Measurements from ENCODE around the gene INMT.

INMT gene

DNA sequence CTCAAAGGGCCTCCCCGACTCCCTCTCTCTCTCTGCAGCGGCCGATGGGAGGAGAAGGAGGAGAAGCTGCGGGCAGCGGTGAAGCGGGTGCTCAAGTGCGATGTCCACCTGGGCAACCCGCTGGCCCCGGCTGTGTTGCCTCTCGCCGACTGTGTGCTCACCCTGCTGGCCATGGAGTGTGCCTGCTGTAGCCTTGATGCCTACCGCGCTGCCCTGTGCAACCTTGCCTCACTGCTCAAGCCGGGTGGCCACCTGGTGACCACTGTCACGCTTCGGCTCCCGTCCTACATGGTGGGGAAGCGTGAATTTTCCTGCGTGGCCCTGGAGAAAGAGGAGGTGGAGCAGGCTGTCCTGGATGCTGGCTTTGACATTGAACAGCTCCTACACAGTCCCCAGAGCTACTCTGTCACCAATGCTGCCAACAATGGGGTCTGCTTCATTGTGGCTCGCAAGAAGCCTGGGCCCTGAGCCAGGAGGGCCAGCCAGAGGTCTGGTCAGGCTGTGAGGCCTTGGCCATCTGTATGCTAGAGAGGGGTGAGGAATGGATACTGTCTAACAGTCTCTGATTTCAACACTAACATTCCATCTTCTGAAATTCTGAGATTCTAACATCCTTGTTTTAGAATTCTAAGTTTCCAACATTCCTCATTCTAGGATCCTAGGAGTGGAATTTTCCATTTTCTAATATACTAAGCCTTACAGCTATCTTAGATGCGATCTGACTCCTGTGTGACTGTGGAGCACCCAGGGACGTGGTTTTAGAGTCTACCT lies 3.6 kb downstream of the INMT start:
- no peak for TF ChIP-seq CTCF (conservative IDR thresholded peaks at IDR 0.05; ENCODE audit: control insufficient read depth, insufficient read depth, low read depth, low read length)
- H3K4me3 ChIP-seq (ENCODE audit: control insufficient read depth, low read depth, low read length): no peak overlapping the region
- no peak for DNase-seq (ENCODE audit: low read depth)

GRCh38 chr7:30757342-30757692 lies 5.4 kb downstream of the INMT start:
- TF ChIP-seq CTCF (conservative IDR thresholded peaks at IDR 0.05; ENCODE audit: control insufficient read depth, insufficient read depth, low read depth, low read length): no peak
- no peak for DNase-seq (ENCODE audit: low read depth)

GRCh38 chr7:30760514-30761213 lies 8.7 kb downstream of the INMT start:
- no peak for TF ChIP-seq CTCF (conservative IDR thresholded peaks at IDR 0.05; ENCODE audit: control insufficient read depth, insufficient read depth, low read depth, low read length)
- DNase-seq (ENCODE audit: low read depth): no peak
- H3K4me3 ChIP-seq (ENCODE audit: control insufficient read depth, low read depth, low read length): no peak overlapping the region

More at GRCh38 chr7:30757342-30757692, 5.4 kb downstream of the INMT start:
- no peak overlapping the region for H3K4me3 ChIP-seq (ENCODE audit: control insufficient read depth, low read depth, low read length)

DNA sequence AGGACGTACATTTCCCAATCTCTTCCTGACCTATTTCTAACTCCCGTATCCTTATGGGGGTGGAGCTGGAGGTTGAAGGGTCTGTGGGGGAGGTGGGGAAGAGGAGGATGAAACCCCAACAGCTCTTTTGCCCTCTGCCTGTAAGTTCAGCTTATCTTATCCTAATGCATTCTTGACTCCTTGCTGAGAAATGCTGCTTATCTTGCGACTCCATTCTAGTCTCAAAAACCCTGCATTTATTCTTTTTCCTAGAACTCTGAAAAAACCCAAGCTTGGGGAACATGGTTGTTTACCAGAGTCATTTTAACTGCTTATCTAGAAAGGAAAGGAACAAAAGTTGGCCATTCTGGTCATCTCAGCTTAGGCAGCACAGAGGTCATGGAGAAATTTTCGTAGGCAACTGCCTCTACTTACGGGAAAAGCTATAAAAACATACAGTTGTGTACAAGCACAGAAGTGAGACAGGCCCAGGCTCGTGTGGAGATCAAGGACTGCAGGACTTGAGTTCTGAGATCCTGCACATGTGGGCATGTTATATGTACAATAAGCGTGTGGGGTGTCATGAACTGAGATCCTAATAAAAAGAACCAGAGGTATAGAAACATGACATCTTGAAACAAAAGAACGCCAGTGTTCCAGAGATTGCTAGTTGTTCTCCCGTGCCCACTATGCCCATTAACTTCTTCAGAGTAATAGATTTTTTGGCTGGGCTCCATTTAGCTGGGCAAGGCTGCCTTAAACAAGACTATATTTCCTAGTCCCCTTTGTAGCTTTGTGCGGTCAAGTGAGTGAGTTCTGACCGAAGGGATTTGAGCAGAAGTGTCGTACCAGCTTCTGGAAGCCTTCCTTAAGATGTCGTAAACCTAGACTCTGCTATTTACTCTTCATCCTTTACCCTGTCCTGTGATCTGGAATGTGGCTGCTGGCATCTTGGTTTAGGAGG lies 9.6 kb downstream of the INMT start:
- DNase-seq (ENCODE audit: low read depth): no peak
- TF ChIP-seq CTCF (conservative IDR thresholded peaks at IDR 0.05; ENCODE audit: control insufficient read depth, insufficient read depth, low read depth, low read length): no peak

GRCh38 chr7:30764030-30764975 lies 12.4 kb downstream of the INMT start:
- DNase-seq (ENCODE audit: low read depth): peak; percentile 49
- no peak for TF ChIP-seq CTCF (conservative IDR thresholded peaks at IDR 0.05; ENCODE audit: control insufficient read depth, insufficient read depth, low read depth, low read length)
- H3K4me3 ChIP-seq (ENCODE audit: control insufficient read depth, low read depth, low read length): no peak overlapping the region

More for the DNA sequence above, 9.6 kb downstream of the INMT start:
- no peak overlapping the region for H3K4me3 ChIP-seq (ENCODE audit: control insufficient read depth, low read depth, low read length)

Measured in fibroblast of mammary gland (primary cell).